ENCODE results near the gene AP1B1.

GRCh38 chr22:29328055-29328454 is 60.3 kb downstream of the AP1B1 start:
- no peak for TF ChIP-seq TCF12 (IDR thresholded peaks at IDR 0.05; ENCODE audit: low read depth, low read length)
- no peak for TF ChIP-seq CHD2 (IDR thresholded peaks at IDR 0.05; ENCODE audit: low read length)
- TF ChIP-seq, protein P1, sequence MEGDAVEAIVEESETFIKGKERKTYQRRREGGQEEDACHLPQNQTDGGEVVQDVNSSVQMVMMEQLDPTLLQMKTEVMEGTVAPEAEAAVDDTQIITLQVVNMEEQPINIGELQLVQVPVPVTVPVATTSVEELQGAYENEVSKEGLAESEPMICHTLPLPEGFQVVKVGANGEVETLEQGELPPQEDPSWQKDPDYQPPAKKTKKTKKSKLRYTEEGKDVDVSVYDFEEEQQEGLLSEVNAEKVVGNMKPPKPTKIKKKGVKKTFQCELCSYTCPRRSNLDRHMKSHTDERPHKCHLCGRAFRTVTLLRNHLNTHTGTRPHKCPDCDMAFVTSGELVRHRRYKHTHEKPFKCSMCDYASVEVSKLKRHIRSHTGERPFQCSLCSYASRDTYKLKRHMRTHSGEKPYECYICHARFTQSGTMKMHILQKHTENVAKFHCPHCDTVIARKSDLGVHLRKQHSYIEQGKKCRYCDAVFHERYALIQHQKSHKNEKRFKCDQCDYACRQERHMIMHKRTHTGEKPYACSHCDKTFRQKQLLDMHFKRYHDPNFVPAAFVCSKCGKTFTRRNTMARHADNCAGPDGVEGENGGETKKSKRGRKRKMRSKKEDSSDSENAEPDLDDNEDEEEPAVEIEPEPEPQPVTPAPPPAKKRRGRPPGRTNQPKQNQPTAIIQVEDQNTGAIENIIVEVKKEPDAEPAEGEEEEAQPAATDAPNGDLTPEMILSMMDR (IDR thresholded peaks at IDR 0.05; ENCODE audit: control extremely low read depth in 1 of 3, insufficient read depth in 1 of 3, low read depth in 1 of 3, low read length in 3 of 3), result peak in 2 of 3 experiments; percentile 32 to 33; a peak in 2 of 4 replicates
- TF ChIP-seq CREB1 (IDR thresholded peaks at IDR 0.05), result no peak
- TF ChIP-seq SAP30 (IDR thresholded peaks at IDR 0.05; ENCODE audit: insufficient read depth, insufficient replicate concordance, low read length), result no peak
- no peak for TF ChIP-seq RAD21 (IDR thresholded peaks at IDR 0.05 in 1 of 2, conservative IDR thresholded peaks at IDR 0.05 in 1 of 2; ENCODE audit: low read depth in 2 of 2, low read length in 2 of 2)
- TF ChIP-seq MAX (IDR thresholded peaks at IDR 0.05), result no peak
- TF ChIP-seq POLR2AphosphoS5 (IDR thresholded peaks at IDR 0.05; ENCODE audit: low read depth, low read length), result no peak

Measured in H1 (cell line).